Measurements from ENCODE around the gene RAB5B. TPM values are rescaled to one million over a fixed set of nuclear protein-coding genes. Genes with fewer than 3 reads are reported as not detected.
"Not testable (repeated sequence)": the region's sequence is repeated elsewhere in the genome, so short reads cannot be mapped to it uniquely, and the experiment has no call there.

Gene RAB5B
- polyA plus RNA-seq, 2 of the 4 experiments (the other 2 are of a cell fraction): 37.2 to 90.4 TPM

GRCh38 chr12:55996715-55997534 lies 23.0 kb downstream of the RAB5B start, which contains the start of gene SUOX:
Gene SUOX (plus strand): TSS chr12:55997276. CDS start chr12:56002222, 4,946 bp downstream.
- ChIA-PET POLR2A (interaction anchor here (0.7 to 1.9 kb wide), 7 partner anchors 10 to 179 kb away, joined by 3 to 10 read pairs (median 5); partner anchors contain the start of genes ORMDL2, PA2G4, RAB5B and SARNP), CTCF (interaction anchor here (0.7 to 6.1 kb wide), 35 partner anchors 8 to 287 kb away, joined by 3 to 96 read pairs (median 7); partner anchors contain the start of genes DGKA, IKZF4, PA2G4 and RAB5B)
- Histone ChIP-seq H3K4me3 (peak within 1 kb of the TSS; percentile 67), H3K27ac (peak within 1 kb of the TSS; percentile 77 to 89), H3K9me3 (no peaks in the 10 kb centered on the region), H3K4me1 (peaks cover 17% of the 10 kb centered on the region), H3K4me2 (peak within 1 kb of the TSS; percentile 73)
- FAIRE-seq (peak; percentile 85), ATAC-seq (peak; percentile 99 to 100), DNase-seq (ENCODE audit: low read depth in 1 of 2, low spot score in 1 of 2) (peak; percentile 96 to 100)
- 1% methylated on average over 26 of the region's 27 CpGs for WGBS (ENCODE audit: missing lambda C conversion rate)
- TF ChIP-seq POLR2A (IDR thresholded peaks at IDR 0.05; ENCODE audit: low read length) (peak; percentile 55), RFX5 (IDR thresholded peaks at IDR 0.05) (peak; percentile 90), CTCF (IDR thresholded peaks at IDR 0.05) (no peak), ZFP36 (IDR thresholded peaks at IDR 0.05; ENCODE audit: borderline replicate concordance, partially characterized antibody) (no peak), EP300 (IDR thresholded peaks at IDR 0.05) (no peak), RAD21 (conservative IDR thresholded peaks at IDR 0.05 in 1 of 2, IDR thresholded peaks at IDR 0.05 in 1 of 2) (no peak), KDM5A (IDR thresholded peaks at IDR 0.05) (0 out of 2 replicates have a peak, but pooled peaks have one; percentile 9), ESRRA (IDR thresholded peaks at IDR 0.05; ENCODE audit: borderline replicate concordance, low read length) (no peak), HDAC2 (IDR thresholded peaks at IDR 0.05) (no peak), MAX (IDR thresholded peaks at IDR 0.05) (0 out of 2 replicates have a peak, but pooled peaks have one; percentile 22)
- TF ChIP-seq, protein P1, sequence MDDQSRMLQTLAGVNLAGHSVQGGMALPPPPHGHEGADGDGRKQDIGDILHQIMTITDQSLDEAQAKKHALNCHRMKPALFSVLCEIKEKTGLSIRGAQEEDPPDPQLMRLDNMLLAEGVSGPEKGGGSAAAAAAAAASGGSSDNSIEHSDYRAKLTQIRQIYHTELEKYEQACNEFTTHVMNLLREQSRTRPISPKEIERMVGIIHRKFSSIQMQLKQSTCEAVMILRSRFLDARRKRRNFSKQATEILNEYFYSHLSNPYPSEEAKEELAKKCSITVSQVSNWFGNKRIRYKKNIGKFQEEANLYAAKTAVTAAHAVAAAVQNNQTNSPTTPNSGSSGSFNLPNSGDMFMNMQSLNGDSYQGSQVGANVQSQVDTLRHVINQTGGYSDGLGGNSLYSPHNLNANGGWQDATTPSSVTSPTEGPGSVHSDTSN (IDR thresholded peaks at IDR 0.05): peak; percentile 88

GRCh38 chr12:55997535-55997859 lies 23.6 kb downstream of the RAB5B start:
- no peak for TF ChIP-seq MYC (IDR thresholded peaks at IDR 0.05; ENCODE audit: borderline replicate concordance, low read length)
- TF ChIP-seq EP300 (IDR thresholded peaks at IDR 0.05): no peak
- no peak for TF ChIP-seq ZNF302 (CRISPR knock-in tag; IDR thresholded peaks at IDR 0.05)
- TF ChIP-seq ESRRA (IDR thresholded peaks at IDR 0.05; ENCODE audit: borderline replicate concordance, low read length): no peak
- no peak for TF ChIP-seq JUN (IDR thresholded peaks at IDR 0.05)
- TF ChIP-seq FOSB (CRISPR knock-in tag; IDR thresholded peaks at IDR 0.05): no peak
- TF ChIP-seq, protein P2, sequence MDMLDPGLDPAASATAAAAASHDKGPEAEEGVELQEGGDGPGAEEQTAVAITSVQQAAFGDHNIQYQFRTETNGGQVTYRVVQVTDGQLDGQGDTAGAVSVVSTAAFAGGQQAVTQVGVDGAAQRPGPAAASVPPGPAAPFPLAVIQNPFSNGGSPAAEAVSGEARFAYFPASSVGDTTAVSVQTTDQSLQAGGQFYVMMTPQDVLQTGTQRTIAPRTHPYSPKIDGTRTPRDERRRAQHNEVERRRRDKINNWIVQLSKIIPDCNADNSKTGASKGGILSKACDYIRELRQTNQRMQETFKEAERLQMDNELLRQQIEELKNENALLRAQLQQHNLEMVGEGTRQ (IDR thresholded peaks at IDR 0.05): no peak
- no peak for TF ChIP-seq CHD2 (IDR thresholded peaks at IDR 0.05; ENCODE audit: low read length, partially characterized antibody)
- no peak for TF ChIP-seq POLR2AphosphoS2 (conservative IDR thresholded peaks at IDR 0.05; ENCODE audit: low read length)
- no peak for TF ChIP-seq HEYL (CRISPR knock-in tag; IDR thresholded peaks at IDR 0.05)
- no peak for TF ChIP-seq RAD21 (conservative IDR thresholded peaks at IDR 0.05 in 1 of 2, IDR thresholded peaks at IDR 0.05 in 1 of 2)
- TF ChIP-seq MAZ (IDR thresholded peaks at IDR 0.05; ENCODE audit: borderline replicate concordance, low read depth, low read length): no peak
- TF ChIP-seq GATA3 (IDR thresholded peaks at IDR 0.05; ENCODE audit: borderline replicate concordance): no peak
- TF ChIP-seq NPAS2 (CRISPR knock-in tag; IDR thresholded peaks at IDR 0.05; ENCODE audit: borderline replicate concordance): no peak
- no peak for TF ChIP-seq HOXB5 (CRISPR knock-in tag; IDR thresholded peaks at IDR 0.05)
- H3K9me3 ChIP-seq: no peaks in the 10 kb centered on the region
- DNase-seq (ENCODE audit: low read depth in 1 of 2, low spot score in 1 of 2) (no peak), FAIRE-seq (no peak), ATAC-seq (peak; percentile 25 to 30; a peak in 4 of 6 replicates)
- peak overlapping the region; percentile 77 to 89 for H3K27ac ChIP-seq
- H3K4me2 ChIP-seq: peak overlapping the region; percentile 73
- 0% methylated on average over 3 of the region's 5 CpGs for WGBS (ENCODE audit: missing lambda C conversion rate)
- H3K4me3 ChIP-seq: peak overlapping the region; percentile 67
- ChIA-PET CTCF (interaction anchor here (0.7 to 6.1 kb wide), 21 partner anchors 9 to 432 kb away, joined by 3 to 96 read pairs (median 10); partner anchors contain the start of genes DGKA, IKZF4, PA2G4 and RAB5B), POLR2A (interaction anchor here (0.8 to 1.9 kb wide), 6 partner anchors 10 to 107 kb away, joined by 3 to 10 read pairs (median 5); partner anchors contain the start of genes PA2G4 and RAB5B)
- peaks cover 18% of the 10 kb centered on the region for H3K4me1 ChIP-seq

DNA sequence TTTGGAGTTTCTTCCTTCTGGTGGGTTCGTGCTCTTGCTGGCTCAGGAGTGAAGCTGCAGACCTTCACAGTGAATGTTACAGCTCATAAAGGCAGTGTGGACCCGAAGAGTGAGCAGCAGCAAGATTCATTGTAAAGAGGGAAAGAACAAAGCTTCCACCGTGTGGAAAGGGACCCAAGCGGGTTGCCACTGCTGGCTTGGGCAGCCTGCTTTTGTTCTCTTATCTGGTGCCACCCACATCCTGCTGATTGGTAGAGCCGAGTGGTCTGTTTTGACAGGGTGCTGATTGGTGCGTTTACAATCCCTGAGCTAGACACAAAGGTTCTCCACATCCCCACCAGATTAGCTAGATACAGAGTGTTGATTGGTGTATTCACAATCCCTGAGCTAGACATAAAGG lies 25.6 kb downstream of the RAB5B start:
- POLR2A ChIA-PET; H3K9me3 ChIP-seq; DNase-seq (ENCODE audit: low read depth in 1 of 2, low spot score in 1 of 2); H3K27ac ChIP-seq; H3K4me3 ChIP-seq; FAIRE-seq; H3K4me2 ChIP-seq; ATAC-seq: not testable (repeated sequence)
- peaks cover 18% of the 10 kb centered on the region for H3K4me1 ChIP-seq
- CTCF ChIA-PET: interaction anchor here (1.8 to 6.1 kb wide), 4 partner anchors 14 to 41 kb away, joined by 6 to 96 read pairs (median 62); no protein-coding TSS in a partner anchor
- WGBS (ENCODE audit: missing lambda C conversion rate): 82% methylated on average over 6 of the region's 6 CpGs

GRCh38 chr12:55999999-56000540 lies 26.2 kb downstream of the RAB5B start:
- WGBS (ENCODE audit: missing lambda C conversion rate): 97% methylated on average over 27 of the region's 33 CpGs
- FAIRE-seq; H3K9me3 ChIP-seq; POLR2A ChIA-PET; H3K27ac ChIP-seq; H3K4me2 ChIP-seq; H3K4me3 ChIP-seq; ATAC-seq; DNase-seq (ENCODE audit: low read depth in 1 of 2, low spot score in 1 of 2): not testable (repeated sequence)
- CTCF ChIA-PET: interaction anchor here (1.8 to 6.1 kb wide), 3 partner anchors 17 to 41 kb away, joined by 6 to 96 read pairs (median 92); no protein-coding TSS in a partner anchor
- H3K4me1 ChIP-seq: peaks cover 18% of the 10 kb centered on the region
